ENCODE data around the gene GRK3.

The GRK3 gene

DNA sequence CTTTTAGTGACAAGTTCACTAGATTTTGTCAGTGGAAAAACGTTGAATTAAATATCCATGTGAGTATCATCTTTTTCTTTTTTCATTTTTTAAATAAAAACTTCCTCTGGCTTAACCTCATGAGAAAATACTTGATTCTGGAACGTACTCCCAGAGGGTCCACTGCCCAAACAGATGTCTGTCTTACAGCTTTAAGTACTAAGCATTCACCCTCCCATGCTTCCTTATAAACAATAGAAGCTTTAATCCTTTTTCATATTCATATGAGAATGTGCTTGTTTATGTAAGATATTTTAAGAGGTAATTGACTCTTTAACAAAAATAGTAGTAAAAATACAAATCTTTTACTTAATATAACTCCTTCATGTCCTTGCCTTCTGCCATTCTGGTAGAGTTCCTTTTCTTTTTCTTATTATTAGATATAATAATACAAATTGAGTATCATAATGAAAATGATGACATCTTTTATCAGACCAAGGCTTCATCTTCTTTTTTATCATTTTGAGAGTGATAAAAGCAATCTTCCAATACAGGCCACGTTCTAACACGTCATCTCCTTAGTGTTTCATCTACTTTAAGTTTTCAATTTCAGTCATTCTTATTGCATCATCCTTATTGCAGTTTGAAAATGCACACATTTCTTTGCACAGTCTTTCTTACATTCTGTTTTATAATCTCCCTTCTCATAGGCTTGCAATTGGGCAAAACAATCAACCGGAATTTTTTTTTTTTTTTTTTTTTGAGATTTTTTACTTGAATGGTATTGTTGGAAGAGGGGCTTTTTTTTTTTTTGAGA lies 108.0 kb downstream of the GRK3 start:
- Mint-ChIP-seq H3K4me1 (ENCODE audit: low read depth in 2 of 2) (no peaks in the 10 kb centered on the region), H3K4me3 (no peak overlapping the region), H3K27ac (no peak overlapping the region), H3K9me3 (no peaks in the 10 kb centered on the region), H3K36me3 (ENCODE audit: insufficient read depth) (peaks cover 5% of the 10 kb centered on the region), H3K27me3 (no peaks in the 10 kb centered on the region)
- ATAC-seq (replicated peaks) (no peak), DNase-seq (no peak)

DNA sequence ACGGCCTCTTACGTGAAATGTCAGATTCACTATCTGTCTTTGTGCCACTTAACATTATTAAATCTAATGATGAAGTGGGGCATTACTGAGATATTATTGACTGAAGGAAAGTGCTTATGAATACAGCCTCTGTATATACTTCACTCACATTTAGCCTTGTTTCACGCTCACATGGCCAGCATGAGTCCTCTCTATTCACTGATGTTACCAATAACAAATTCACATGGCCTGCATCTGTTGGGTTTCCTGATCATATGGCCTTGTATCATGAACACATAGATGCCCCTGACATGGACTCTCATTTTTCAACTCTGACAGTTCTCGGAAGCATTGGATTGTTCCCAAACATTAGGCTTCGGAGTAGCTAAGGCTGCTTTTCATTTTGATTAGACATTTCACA lies 109.2 kb downstream of the GRK3 start:
- ATAC-seq (replicated peaks) (no peak), DNase-seq (no peak)
- H3K36me3 Mint-ChIP-seq (ENCODE audit: insufficient read depth) = peaks cover 5% of the 10 kb centered on the region

DNA sequence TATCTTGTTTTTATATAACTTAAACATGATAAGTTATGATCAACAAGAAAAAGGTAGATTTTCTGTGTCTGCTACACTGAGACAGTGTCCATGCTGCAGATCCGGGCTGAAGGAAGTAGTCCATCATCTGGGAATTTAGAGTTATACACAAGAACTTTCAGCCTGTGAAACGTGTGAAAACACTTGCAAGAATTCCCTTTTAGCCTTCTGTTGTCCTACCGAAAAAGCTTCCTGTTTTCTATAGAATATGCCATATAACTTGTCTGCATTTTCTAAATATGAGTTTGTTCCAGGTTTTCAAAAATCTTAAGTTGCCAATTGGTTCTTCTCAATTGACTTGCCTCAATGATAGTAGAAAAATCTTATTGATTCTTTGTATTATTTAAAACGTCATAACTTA lies 113.2 kb downstream of the GRK3 start:
- DNase-seq (no peak), ATAC-seq (replicated peaks) (no peak)
- H3K9me3 Mint-ChIP-seq = no peaks in the 10 kb centered on the region
- H3K4me3 Mint-ChIP-seq = no peak overlapping the region
- H3K4me1 Mint-ChIP-seq (ENCODE audit: low read depth in 2 of 2) = no peaks in the 10 kb centered on the region
- no peak overlapping the region for H3K27ac Mint-ChIP-seq
- H3K36me3 Mint-ChIP-seq (ENCODE audit: insufficient read depth) = no peaks in the 10 kb centered on the region
- no peaks in the 10 kb centered on the region for H3K27me3 Mint-ChIP-seq

More for the DNA sequence above, 109.2 kb downstream of the GRK3 start:
- no peaks in the 10 kb centered on the region for H3K27me3 Mint-ChIP-seq
- H3K4me3 Mint-ChIP-seq = no peak overlapping the region
- H3K27ac Mint-ChIP-seq = no peak overlapping the region
- no peaks in the 10 kb centered on the region for H3K4me1 Mint-ChIP-seq (ENCODE audit: low read depth in 2 of 2)
- H3K9me3 Mint-ChIP-seq = no peaks in the 10 kb centered on the region

DNA sequence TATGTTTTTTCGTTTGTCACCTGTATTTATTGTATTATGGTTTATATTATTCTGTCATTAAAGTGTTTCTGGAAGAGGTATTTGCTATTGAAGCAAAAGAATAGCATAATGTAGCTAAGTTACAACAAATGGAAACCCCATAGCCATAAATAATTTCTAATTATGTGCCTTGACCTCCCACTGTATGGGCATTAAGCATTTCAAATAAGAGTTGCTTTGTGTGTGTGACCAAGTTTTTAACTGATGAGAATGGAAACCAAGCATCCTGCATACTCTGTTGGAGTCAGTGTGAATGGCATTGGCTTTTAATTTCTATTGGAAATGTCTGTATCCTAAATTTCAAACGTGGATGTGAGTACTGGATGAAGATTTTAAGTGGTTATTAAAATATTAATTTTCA lies 115.6 kb downstream of the GRK3 start:
- Mint-ChIP-seq H3K4me3 (no peak overlapping the region), H3K27ac (no peak overlapping the region)
- ATAC-seq (replicated peaks) = no peak

DNA sequence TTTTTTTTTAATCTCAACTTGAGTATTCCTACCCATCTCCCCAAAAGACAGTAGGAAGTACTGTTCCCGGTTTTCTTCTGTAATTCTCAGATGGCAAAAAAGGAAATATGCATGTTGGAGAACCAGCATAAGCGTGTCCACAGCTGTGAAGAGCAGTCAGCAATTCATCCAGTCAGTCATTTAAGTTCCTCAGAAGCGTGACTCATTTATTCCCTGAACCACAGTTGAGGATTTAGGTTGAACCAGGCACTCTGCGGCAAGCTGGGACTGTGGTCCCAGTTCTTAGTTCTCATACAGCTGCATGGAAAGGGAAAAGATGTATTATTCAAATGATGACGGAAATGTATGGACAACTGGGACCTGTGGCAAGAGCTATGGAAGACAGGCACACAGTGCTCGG lies 116.5 kb downstream of the GRK3 start:
- Mint-ChIP-seq H3K27ac (no peak overlapping the region), H3K4me3 (no peak overlapping the region), H3K27me3 (no peaks in the 10 kb centered on the region), H3K4me1 (ENCODE audit: low read depth in 2 of 2) (no peaks in the 10 kb centered on the region), H3K36me3 (ENCODE audit: insufficient read depth) (no peaks in the 10 kb centered on the region), H3K9me3 (no peaks in the 10 kb centered on the region)
- ATAC-seq (replicated peaks) (no peak), DNase-seq (no peak)

More for the DNA sequence above, 115.6 kb downstream of the GRK3 start:
- H3K4me1 Mint-ChIP-seq (ENCODE audit: low read depth in 2 of 2) = no peaks in the 10 kb centered on the region
- no peaks in the 10 kb centered on the region for H3K27me3 Mint-ChIP-seq
- no peaks in the 10 kb centered on the region for H3K36me3 Mint-ChIP-seq (ENCODE audit: insufficient read depth)
- no peak for DNase-seq
- H3K9me3 Mint-ChIP-seq = no peaks in the 10 kb centered on the region

DNA sequence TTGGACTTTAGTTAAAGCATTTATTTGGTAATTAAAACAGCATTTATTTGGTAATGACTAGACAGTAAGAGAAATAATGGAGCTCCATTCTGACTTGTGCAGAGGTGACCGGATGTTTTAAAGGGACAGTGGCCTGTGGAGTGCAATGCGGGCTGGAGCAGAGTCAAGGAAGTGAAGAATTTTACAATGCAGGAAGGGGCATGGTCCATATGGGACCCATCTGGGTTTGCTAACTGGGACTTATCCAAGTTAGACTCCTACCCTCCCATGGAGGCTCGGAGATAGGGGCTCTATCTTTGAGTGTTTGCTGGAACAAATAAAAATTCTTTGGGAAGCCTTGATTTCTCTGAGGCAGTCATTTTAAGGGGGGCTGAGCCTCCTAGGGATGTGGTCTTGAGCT lies 117.6 kb downstream of the GRK3 start:
- Mint-ChIP-seq H3K4me1 (ENCODE audit: low read depth in 2 of 2) (no peaks in the 10 kb centered on the region), H3K36me3 (ENCODE audit: insufficient read depth) (peaks cover 3% of the 10 kb centered on the region), H3K27me3 (no peaks in the 10 kb centered on the region), H3K9me3 (no peaks in the 10 kb centered on the region), H3K4me3 (no peak overlapping the region), H3K27ac (no peak overlapping the region)
- ATAC-seq (replicated peaks) (no peak), DNase-seq (no peak)

DNA sequence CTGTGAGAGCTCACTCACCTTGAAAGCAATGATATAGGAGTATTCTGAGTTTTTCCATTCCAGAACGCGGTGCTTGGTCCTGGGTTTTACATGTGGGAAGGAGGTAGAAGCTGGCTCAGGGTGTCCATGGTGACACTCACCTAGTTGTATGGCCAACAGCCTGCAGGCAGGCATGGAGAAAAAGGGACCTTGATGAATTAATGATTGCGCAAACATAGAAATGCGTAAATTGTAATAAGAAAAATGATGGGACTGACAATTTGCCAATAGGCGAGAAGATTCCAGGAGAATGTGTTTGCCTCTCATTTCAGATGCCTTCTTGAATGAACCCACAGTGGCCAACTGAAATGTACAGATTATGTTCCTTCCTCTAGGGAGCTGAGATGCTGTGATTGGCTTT lies 124.2 kb downstream of the GRK3 start:
- no peak overlapping the region for H3K27ac Mint-ChIP-seq
- ATAC-seq (replicated peaks) = no peak
- no peak overlapping the region for H3K4me3 Mint-ChIP-seq
- peaks cover 3% of the 10 kb centered on the region for H3K36me3 Mint-ChIP-seq (ENCODE audit: insufficient read depth)
- no peaks in the 10 kb centered on the region for H3K9me3 Mint-ChIP-seq
- H3K27me3 Mint-ChIP-seq = no peaks in the 10 kb centered on the region
- no peaks in the 10 kb centered on the region for H3K4me1 Mint-ChIP-seq (ENCODE audit: low read depth in 2 of 2)
- no peak for DNase-seq

DNA sequence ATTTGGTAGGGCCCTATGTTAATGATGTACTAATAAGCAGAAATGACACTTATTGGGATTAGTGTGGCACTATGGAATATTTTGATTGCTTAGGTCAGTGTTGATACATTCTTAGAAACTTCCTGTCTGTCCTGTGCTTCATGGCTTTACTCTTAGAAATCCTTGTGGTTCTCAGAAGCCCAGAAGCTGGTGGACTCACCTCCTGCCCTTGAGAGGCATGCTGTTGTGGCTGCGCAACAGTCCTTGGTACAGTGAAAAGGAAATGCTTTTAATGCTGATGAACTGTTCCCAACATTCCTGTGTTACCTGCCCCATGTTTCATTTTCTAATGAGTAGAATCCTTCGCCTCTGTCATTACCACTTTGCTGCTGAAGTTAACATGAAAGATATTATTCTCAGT lies 125.2 kb downstream of the GRK3 start:
- no peak overlapping the region for H3K27ac Mint-ChIP-seq
- no peak for DNase-seq
- no peaks in the 10 kb centered on the region for H3K9me3 Mint-ChIP-seq
- no peak overlapping the region for H3K4me3 Mint-ChIP-seq
- H3K4me1 Mint-ChIP-seq (ENCODE audit: low read depth in 2 of 2) = no peaks in the 10 kb centered on the region
- no peak for ATAC-seq (replicated peaks)
- H3K36me3 Mint-ChIP-seq (ENCODE audit: insufficient read depth) = peaks cover 6% of the 10 kb centered on the region
- no peaks in the 10 kb centered on the region for H3K27me3 Mint-ChIP-seq

DNA sequence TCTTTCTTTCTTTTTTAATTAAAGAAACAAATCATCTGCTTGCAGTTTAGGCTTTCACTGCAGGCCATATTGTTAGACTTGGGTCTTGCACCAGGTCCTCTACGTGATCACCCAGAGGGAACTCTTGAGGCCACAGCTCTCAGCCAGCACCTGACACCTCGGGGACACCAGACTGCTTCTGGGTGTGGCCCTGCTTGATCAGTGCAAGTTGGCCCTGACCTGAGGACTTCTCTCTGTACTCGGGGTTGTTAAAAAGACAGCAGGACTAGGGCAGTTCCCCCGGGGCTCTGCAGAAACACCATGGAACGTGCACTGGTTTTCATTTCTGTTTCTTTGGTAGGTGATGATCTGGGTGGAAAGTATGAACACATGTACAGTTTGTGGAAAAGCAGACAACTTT lies 126.3 kb downstream of the GRK3 start:
- H3K4me1 Mint-ChIP-seq (ENCODE audit: low read depth in 2 of 2) = no peaks in the 10 kb centered on the region
- H3K4me3 Mint-ChIP-seq = no peak overlapping the region
- H3K36me3 Mint-ChIP-seq (ENCODE audit: insufficient read depth) = peaks cover 6% of the 10 kb centered on the region
- no peaks in the 10 kb centered on the region for H3K27me3 Mint-ChIP-seq
- no peak overlapping the region for H3K27ac Mint-ChIP-seq
- H3K9me3 Mint-ChIP-seq = no peaks in the 10 kb centered on the region
- no peak for DNase-seq
- no peak for ATAC-seq (replicated peaks)

DNA sequence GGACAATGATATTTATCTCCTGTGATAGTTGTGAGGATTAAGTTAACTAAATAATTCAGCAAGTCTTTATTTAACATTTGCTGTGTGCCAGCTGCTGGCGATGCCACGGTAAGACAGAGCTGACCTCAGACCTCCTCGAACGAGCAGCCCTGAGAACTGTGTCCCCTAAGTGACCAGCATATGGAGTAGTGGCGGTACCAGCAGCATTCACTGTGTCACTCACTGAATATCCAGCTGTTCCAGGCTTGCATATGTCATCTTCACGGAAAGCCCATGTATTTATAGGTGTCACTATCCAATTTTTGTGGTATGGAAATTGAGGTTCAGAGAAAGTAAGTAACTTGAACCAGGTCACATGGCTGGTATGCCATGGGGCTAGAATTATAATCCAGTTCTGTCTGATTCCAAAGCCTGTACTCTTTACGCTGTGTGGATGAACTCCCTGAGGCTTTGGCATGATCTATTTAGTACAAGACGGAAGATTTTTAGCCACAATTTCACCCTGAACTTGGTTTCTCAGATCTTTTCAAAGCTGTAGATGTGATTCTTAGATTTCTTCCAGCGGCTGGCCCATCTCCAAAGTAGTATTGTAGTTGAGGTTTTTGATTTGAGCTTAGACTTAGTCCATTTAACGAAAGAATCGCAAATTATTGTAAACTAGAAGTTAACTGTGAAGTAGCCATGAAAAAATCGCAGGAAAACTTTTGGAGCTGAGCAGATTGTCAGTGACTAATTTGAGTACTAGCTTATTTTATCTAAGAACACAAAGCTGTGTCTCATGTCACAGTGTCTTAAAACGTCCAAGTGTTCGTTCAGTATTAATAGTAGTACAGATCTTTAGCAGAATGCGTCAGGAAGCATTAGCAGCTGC lies 128.2 kb downstream of the GRK3 start:
- Mint-ChIP-seq H3K27ac (peak overlapping the region in 1 of 2 donors; percentile 68), H3K4me3 (no peak overlapping the region), H3K36me3 (ENCODE audit: insufficient read depth) (peaks cover 3% of the 10 kb centered on the region), H3K9me3 (no peaks in the 10 kb centered on the region), H3K27me3 (no peaks in the 10 kb centered on the region), H3K4me1 (ENCODE audit: low read depth in 2 of 2) (no peaks in the 10 kb centered on the region)
- ATAC-seq (replicated peaks) = no peak
- DNase-seq = no peak

DNA sequence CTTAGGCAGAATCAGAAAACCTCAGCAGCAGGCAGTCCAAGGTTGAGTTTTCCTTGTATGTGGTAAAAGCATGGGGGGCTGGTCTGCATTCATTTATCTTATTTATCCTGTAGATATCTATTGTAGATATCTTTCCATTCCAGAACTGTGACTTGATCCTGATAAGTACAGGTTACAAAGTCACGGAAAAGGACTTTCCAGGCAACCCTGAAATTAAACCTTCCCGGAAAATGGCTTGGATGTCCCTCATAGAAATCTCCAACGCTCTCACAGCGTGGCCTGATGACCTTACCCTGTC lies 128.7 kb downstream of the GRK3 start:
- Mint-ChIP-seq H3K4me1 (ENCODE audit: low read depth in 2 of 2) (no peaks in the 10 kb centered on the region), H3K9me3 (no peaks in the 10 kb centered on the region), H3K27ac (peak overlapping the region in 1 of 2 donors; percentile 68), H3K36me3 (ENCODE audit: insufficient read depth) (peaks cover 3% of the 10 kb centered on the region), H3K4me3 (no peak overlapping the region), H3K27me3 (peaks cover 0 to under 1% of the 10 kb centered on the region in 2 donors)
- DNase-seq = no peak
- no peak for ATAC-seq (replicated peaks)

DNA sequence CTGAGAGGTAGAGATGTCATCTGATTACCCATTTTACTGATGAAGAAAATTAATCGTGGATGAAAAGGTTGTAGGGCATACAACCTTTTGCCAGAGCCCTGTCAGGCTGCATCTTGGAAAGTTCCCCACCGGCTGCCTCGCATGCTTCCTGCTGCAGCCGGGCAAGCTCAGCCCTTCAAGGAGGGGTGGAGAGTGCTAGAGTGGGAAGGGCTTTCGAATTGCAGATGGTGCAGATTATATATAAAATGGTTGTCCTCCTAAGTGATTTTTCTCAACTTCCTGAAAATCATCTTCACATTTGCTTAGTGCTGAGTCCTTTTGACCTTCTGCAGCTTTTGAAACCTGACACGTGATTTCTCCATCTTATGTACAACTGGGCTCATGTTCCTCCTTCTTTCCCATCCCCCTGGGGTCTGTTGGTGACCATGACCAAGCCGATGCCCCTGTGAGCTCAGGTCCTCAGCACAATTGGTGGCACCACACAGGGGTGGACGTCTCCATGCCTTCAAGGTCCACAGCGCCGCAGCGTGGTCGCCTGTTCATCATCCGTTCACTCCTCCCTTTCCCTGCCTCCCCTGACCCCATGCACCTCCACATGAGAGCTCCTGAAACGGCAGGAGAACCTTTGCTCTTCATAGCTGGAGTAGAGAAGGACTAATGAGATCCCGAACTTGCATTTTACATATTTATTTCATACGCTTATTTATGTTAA lies 129.9 kb downstream of the GRK3 start:
- Mint-ChIP-seq H3K4me1 (ENCODE audit: low read depth in 2 of 2) (no peaks in the 10 kb centered on the region), H3K4me3 (no peak overlapping the region), H3K27ac (no peak overlapping the region), H3K27me3 (peaks cover 0 to 6% of the 10 kb centered on the region in 2 donors), H3K36me3 (ENCODE audit: insufficient read depth) (peaks cover 3% of the 10 kb centered on the region), H3K9me3 (no peaks in the 10 kb centered on the region)
- DNase-seq (no peak), ATAC-seq (replicated peaks) (no peak)

DNA sequence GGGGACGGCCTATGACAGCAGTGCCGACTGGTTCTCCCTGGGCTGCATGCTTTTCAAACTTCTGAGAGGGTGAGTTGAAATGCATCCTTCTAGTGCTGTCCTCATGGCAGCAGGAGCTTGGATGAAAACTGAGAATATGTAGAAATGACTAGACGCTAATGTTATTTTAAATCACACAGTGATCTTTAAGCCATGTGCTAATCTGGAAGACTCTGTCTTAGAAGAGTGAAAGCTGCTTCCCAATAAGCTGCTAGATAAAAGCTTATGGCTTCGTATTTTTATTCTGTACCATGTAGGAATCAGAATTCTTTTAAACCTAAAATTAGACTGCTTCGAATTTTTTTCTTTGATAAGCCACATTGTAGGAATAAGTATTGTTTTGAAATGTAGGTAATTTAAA lies 130.7 kb downstream of the GRK3 start:
- DNase-seq = no peak
- peaks cover 3% of the 10 kb centered on the region for H3K36me3 Mint-ChIP-seq (ENCODE audit: insufficient read depth)
- no peak for ATAC-seq (replicated peaks)
- no peaks in the 10 kb centered on the region for H3K9me3 Mint-ChIP-seq
- peaks cover 5 to 6% of the 10 kb centered on the region in 2 donors for H3K27me3 Mint-ChIP-seq
- no peaks in the 10 kb centered on the region for H3K4me1 Mint-ChIP-seq (ENCODE audit: low read depth in 2 of 2)
- H3K4me3 Mint-ChIP-seq = no peak overlapping the region
- H3K27ac Mint-ChIP-seq = no peak overlapping the region

Measured in effector memory CD8-positive, alpha-beta T cell (primary cell).